Stimulated activated CD8-positive, alpha-beta memory T cell treated with anti-CD3 and anti-CD28 coated beads, Interleukin-12 subunit alpha, Interleukin-12 subunit beta, amount 100 ng/mL, for 4 hours (primary cell): ENCODE measurements around the gene ALX4.

Experiments
- DNase-seq: peaks from one replicate; pipeline ENCODE4 v3.0.0-alpha.2; 2020; ENCODE audit warnings: low read depth

Gene ALX4

GRCh38 chr11:44335052-44335760 is 25.3 kb upstream of the ALX4 start:
- no peak for DNase-seq

DNA sequence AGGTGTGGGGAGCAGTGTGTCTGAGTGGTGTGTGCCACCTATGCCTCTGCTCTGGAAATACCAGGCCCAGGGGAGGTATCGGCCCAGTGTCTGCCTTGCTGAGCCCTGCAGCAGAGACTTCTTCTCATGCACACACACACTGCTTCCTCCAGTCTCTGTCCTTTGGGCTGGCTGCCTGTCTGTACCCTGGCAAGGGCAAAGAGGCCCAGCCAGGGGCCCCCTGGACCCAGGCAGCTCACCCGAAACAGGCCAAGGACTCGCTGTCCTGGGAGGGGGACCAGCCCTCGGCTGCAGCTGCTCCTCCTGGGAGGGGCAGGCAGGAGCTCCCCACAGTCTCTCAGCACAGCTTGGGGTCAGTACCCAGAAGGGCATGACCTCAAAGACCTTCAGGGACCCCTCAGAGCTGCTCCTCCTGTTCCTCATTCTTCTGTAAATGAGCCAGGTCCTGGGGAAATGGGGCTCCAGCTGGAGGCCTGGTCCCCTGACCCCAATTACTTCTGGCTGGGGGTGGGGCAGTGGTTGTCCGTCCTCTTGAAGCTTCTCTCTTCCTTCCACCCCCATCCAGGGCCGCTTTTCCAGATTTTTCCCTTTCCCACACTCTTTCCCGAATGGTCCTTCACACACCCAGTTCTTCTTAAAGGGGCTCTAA is 24.5 kb upstream of the ALX4 start:
- no peak for DNase-seq

GRCh38 chr11:44333271-44334218 is 23.6 kb upstream of the ALX4 start:
- DNase-seq = no peak

DNA sequence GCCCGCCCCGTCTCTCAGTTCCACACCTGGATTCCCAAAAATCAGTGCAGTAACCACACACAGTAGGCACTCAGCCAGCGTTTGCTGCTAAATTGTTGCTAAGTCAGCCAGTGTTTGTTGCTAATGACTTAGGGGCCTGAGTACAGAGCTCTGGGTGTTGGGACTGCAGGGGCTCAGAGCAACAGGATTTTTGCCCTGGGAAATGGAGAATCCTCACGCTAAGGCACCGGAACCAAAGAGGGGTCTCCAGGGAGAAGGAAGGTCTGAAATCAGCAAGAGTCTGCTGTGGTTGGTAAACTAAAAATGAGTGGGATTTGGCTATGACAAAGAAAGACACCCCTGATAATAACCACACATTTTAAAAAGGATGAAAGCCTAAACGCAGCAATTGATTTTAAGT is 22.7 kb upstream of the ALX4 start:
- no peak for DNase-seq

- no peak for DNase-seq
These were observed 19.7 kb upstream of the ALX4 start for GRCh38 chr11:44329472-44330230.

- DNase-seq = no peak
These were observed 18.3 kb upstream of the ALX4 start for GRCh38 chr11:44328138-44328660.

DNA sequence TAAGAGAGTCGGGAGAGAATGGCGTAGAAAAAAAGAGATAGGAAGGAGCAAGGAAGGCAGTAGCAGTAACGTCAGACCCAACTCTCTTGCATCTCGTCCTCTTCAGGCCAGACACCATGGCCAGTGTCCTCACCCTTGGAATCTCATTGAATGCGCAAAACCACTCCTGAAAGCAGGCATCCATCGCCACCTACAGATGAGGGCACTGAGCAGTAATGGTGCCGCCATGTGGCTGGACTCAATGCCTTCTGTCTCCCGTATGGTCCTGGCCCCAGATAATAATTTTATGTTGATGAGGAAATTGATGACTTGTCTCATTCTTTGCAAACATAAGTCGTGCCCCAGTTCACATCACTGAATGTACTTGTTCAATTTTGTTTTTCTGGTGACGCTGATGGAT is 17.8 kb upstream of the ALX4 start:
- DNase-seq = no peak

DNA sequence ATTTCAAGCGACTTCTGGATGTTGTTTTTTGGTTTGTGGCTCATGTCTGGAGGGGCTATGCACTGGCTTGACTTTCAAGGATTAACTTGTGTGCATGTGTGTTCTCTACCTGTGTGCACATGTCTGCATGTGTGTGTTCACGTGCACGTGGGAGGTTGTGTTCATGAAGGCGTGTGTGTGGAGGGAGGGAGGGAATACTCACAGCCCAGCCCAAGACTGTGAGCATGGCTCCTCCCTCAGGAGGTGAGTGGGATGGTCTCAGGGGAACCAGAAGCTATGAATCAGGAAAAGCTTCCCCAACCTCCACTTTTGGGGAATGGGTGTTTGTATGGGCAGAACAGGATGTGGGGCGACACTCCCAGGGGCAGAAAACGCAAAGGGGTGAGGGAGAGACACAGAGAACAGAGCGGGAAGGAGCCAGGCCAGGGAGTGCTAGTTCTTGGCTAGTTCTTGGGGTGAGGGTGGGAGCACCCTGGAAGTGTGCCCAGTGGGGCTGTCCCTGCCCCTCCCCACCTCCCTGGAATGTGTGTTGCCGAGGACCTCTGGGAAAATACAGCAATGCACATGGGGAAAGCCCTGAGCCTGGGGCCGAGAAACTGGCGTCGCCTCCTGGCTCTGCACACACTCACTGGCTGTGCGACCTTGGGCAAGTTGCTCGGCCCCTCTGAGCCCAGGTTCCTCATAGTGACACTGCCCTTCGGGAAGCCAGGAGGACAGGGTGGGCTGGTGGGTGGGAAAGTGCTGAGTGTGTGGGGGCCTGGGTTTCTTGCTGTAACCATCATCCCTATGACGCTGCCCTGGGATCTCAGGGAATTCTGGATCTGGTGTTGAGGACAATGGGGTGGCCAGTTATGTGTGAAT is 16.9 kb upstream of the ALX4 start:
- DNase-seq = no peak

- no peak for DNase-seq
These were observed 15.8 kb upstream of the ALX4 start for GRCh38 chr11:44325698-44326097.

- DNase-seq = no peak
These were observed 15.0 kb upstream of the ALX4 start for GRCh38 chr11:44324749-44325525.

- no peak for DNase-seq
These were observed 14.3 kb upstream of the ALX4 start for GRCh38 chr11:44324222-44324621.

- no peak for DNase-seq
These were observed 12.3 kb upstream of the ALX4 start for GRCh38 chr11:44322243-44322642.

DNA sequence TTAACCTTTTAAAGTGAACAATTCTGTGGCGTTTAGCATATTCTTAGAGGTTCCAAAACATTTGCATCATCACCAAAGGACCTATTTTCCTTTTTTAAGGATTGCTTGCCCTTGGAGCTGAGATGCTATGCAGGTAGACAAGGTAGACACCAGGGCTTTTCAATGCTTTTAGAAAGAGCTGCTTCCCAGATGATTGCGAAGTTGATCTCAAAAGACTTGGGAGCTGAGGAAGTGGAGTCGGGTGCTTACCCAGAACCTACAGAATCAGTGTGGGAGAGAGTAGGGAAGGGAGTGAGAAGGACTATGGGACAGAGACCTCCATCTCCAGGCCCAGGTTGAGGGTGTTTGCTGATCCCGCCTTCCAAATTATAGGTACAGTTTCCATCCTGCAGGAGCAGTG is 11.1 kb upstream of the ALX4 start:
- no peak for DNase-seq

DNA sequence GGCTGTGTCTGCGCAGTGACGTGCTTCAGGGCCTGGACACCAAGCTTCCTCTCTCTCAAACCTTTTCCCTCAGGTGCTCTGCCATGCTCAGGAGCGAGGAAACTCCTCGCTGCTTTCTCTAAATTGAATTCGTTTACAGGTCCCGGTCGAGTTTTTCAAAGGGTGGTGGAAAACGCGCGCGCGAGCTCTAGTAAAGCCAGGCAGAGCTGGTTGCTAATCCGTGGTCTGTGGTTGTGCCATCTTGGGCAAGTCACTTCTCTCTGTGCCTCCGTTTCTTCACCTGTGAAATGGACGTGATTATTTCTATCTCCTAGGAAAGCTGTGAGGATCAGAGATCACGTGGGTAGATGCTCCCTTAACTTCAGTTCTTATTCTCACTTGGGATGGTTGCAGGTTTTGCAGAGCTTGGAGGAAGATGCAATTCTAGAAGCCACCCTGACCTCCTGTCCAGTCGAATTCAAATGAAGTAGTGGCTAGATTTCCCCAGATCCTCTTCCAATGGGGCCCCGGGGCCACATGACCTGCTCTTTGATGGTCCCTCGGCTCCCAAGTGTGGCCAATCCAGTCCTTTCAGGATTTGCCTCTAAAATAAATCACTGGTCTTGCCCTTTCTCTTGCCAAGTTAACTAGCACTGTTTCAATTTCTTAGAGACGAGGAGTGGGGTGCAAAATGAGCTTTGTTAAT is 10.5 kb upstream of the ALX4 start:
- no peak for DNase-seq

DNA sequence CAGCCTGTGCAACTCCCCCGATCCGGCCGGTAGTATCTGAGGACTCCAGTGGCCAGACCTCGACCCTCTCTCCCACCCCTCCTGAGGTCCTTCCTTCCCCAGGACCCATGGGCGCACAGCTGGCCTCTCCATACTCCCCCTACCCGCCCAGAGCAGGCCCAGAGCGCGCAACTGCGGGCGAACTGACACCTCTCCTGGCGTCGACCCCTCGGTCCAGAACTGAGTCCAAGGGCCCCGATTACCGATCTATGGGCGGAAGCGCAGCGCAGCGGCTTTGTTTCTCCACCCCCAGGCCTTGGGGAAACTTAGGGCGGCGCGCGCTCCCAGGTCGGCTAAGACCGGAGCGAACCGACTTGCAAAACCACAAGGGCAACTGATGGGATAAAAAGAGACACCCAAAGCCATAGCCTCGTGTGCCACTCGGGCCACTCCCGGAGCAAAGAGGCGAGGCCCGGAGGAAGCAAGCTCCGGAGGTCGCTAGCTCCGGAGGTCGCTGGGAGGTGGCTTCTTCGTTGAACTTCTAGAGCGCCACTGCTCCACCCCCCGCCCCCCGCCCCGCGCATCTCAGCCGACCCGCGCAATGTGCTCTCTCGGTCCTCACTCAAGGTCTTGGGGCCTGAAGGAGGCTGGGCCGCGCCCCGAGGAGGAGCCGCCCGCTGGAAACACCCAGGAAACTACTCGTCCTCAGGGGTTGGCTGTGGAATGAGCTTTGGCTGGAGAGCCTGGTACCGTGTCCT is 9.8 kb upstream of the ALX4 start:
- no peak for DNase-seq

DNA sequence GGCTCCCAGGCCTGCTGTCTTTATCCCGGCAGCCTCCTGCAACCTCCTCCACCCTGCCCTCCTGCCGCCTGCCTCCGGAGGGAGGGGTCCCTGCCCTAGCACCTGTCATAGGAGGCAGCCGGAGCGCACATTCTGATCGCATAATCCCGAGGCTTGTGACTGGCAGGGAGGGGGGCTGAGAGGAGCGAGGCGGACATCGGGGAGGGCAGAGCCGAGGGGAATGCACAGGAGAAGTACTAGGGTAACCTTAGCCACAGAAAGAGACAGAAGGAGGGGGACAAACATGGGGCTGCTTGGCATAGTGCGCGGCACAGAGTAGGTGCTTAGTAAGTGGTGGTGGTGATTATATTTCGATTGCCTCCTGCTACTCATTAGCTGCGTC is 9.2 kb upstream of the ALX4 start:
- DNase-seq = no peak

DNA sequence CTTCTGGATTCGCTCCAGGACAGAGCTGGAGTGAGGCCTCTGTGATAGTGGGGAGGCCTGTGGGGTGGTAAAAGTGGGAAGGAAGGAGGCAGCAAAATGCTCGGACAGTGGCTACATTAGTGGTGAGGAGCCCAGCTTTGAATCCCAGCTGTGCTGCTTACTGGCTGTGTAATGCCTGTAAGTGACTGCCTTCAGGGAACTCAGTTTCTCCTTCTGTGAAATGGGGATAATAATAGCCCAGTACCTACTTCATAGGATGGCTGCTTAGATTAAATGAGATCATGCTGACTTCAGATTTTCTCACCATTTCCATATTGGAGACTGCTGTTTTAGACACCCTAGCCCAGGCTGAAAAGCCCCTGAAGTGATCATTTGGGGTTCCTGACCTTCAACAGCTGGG is 8.4 kb upstream of the ALX4 start:
- DNase-seq = no peak

- no peak for DNase-seq
These were observed 6.8 kb upstream of the ALX4 start for GRCh38 chr11:44316659-44317240.
